GM23248 (cell line): ENCODE results near the gene DOCK3.
"Not testable (repeated sequence)": the region's sequence is repeated elsewhere in the genome, so short reads cannot be mapped to it uniquely, and the experiment has no call there.

Experiments used
- EZH2 ChIP-seq: fragments of 200-600 bp; sonication (generic); IDR thresholded peaks from 2 replicates; pipeline ENCODE4 v1.6.1; 2018; ENCODE audit warnings: antibody characterized with exemption, mild to moderate bottlenecking; ENCODE audit not compliant: insufficient read depth, poor library complexity, severe bottlenecking
- EZH2phosphoT487 ChIP-seq: fragments of 200-600 bp; sonication (generic); IDR thresholded peaks from 2 replicates; pipeline ENCODE4 v1.6.1; 2018; ENCODE audit warnings: antibody characterized with exemption, moderate library complexity, mild to moderate bottlenecking, low read depth; ENCODE audit not compliant: insufficient read depth

DNA sequence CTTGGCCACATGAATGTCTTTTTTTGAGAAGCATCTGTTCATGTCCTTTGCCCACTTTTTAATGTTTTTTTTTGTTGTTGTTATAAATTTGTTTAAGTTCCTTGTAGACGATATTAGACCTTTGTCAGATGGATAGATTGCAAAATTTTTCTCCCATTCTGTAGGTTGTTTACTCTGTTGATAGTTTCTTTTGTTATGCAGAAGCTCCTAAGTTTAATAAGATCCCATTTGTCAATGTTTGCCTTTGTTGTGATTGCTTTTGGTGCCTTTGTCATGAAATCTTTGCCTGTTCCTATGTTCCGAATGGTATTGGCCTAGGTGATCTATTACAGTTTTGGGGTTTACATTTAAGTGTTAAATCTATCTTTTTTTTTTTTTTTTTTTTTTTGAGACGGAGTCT, 116.2 kb downstream of the DOCK3 start:
- not testable (repeated sequence) for TF ChIP-seq EZH2, EZH2phosphoT487
